Vagina (tissue), 2 donors: ENCODE results near the gene SHC3. TPM values are rescaled to one million over a fixed set of nuclear protein-coding genes. Genes with fewer than 3 reads are reported as not detected.
A peak's percentile ranks its signal among the peaks of the same experiment; 100 is the strongest.

Experiments used
- DNase-seq, 2 donors: peaks; one replicate each; pipeline ENCODE4 v3.0.0-alpha.2; 2017; ENCODE audit errors: extremely low spot score in 2 of 2
- H3K27ac ChIP-seq: fragments of 200-600 bp; sonication (generic); one replicate; pipeline ENCODE4 v1.5.1; 2019
- H3K27me3 ChIP-seq: fragments of 200-600 bp; sonication (generic); one replicate; pipeline ENCODE4 v1.5.1; 2019
- H3K36me3 ChIP-seq, 2 donors: fragments of 200-600 bp; sonication (generic); one replicate each; pipeline ENCODE4 v1.5.1; 2017 to 2019
- H3K4me1 ChIP-seq: fragments of 200-600 bp; sonication (generic); one replicate; pipeline ENCODE4 v1.5.1; 2019
- H3K4me3 ChIP-seq, 2 donors: fragments of 200-600 bp; sonication (generic); 1 replicate in 1 of 2; 2 replicates in 1 of 2; pipeline ENCODE4 v1.5.1; 2016 to 2019
- H3K9me3 ChIP-seq: fragments of 200-600 bp; sonication (generic); one replicate; pipeline ENCODE4 v1.5.1; 2019
- CTCF ChIP-seq, 3 experiments: fragments of 450-650 bp in 2 of 3; fragments of 200-600 bp in 1 of 3; sonication (generic) in 1 of 3; IDR thresholded peaks; one replicate each; pipeline ENCODE4 v1.5.1; 2017 to 2019; ENCODE audit warnings: antibody characterized with exemption in 3 of 3, mild to moderate bottlenecking in 2 of 3, moderate library complexity in 2 of 3
- POLR2A ChIP-seq, 2 donors: fragments of 450-650 bp; IDR thresholded peaks; one replicate each; pipeline ENCODE4 v1.6.1; 2017; ENCODE audit warnings: antibody characterized with exemption in 2 of 2, mild to moderate bottlenecking in 2 of 2, moderate library complexity in 2 of 2
- POLR2AphosphoS5 ChIP-seq, 2 donors: sonication (generic); formaldehyde crosslinking; IDR thresholded peaks; one replicate each; pipeline ENCODE4 v1.9.0; 2017; ENCODE audit warnings: antibody characterized with exemption in 2 of 2, mild to moderate bottlenecking in 2 of 2, low read depth in 1 of 2; ENCODE audit not compliant: insufficient read depth in 1 of 2
- intact Hi-C: fragments of 100-400 bp; cut with DNase I; formaldehyde crosslinking; loops from one replicate; pipeline ENCODE4 v1.15.1; 2023
- total RNA-seq: library from RNA; depleted of rRNA; stranded (reverse); fragments of >200 nt; gene quantifications from one replicate; pipeline ENCODE4 v1.2.3, GENCODE V29; 2016

SHC3 gene
- total RNA-seq, 1 donor from 2014 or later: 6.1 TPM

GRCh38 chr9:89008055-89008743, 170.4 kb downstream of the SHC3 start:
- Histone ChIP-seq H3K4me1 (peaks cover 6% of the 10 kb centered on the region), H3K27me3 (no peaks in the 10 kb centered on the region), H3K27ac (no peak overlapping the region), H3K36me3 (peaks cover 0 to 6% of the 10 kb centered on the region in 2 donors), H3K9me3 (no peaks in the 10 kb centered on the region), H3K4me3 (no peak overlapping the region)
- no peak for TF ChIP-seq POLR2A (IDR thresholded peaks at IDR 0.05)
- intact Hi-C loops: loop anchor here (10.0 kb wide), 1 partner anchor 177 kb away; no protein-coding TSS in a partner anchor
- DNase-seq: peak in 1 of 2 donors; percentile 79

GRCh38 chr9:89006996-89007967, 171.3 kb downstream of the SHC3 start:
- Histone ChIP-seq H3K4me3 (no peak overlapping the region), H3K27me3 (no peaks in the 10 kb centered on the region), H3K36me3 (peaks cover 0 to 13% of the 10 kb centered on the region in 2 donors), H3K4me1 (peaks cover 6% of the 10 kb centered on the region), H3K27ac (no peak overlapping the region), H3K9me3 (no peaks in the 10 kb centered on the region)
- intact Hi-C loops: loop anchor here (10.0 kb wide), 1 partner anchor 178 kb away; no protein-coding TSS in a partner anchor
- DNase-seq: peak; percentile 43 to 79
- TF ChIP-seq POLR2A (IDR thresholded peaks at IDR 0.05) (no peak), POLR2AphosphoS5 (IDR thresholded peaks at IDR 0.05; ENCODE audit: insufficient read depth in 1 of 2, low read depth in 1 of 2) (no peak), CTCF (IDR thresholded peaks at IDR 0.05) (no peak)

GRCh38 chr9:89006267-89006666, 172.4 kb downstream of the SHC3 start:
- peaks cover 0 to 11% of the 10 kb centered on the region in 2 donors for H3K36me3 ChIP-seq
- intact Hi-C loops: loop anchor here (10.0 kb wide), 1 partner anchor 179 kb away; no protein-coding TSS in a partner anchor

GRCh38 chr9:89005323-89005722, 173.3 kb downstream of the SHC3 start:
- peaks cover 0 to 11% of the 10 kb centered on the region in 2 donors for H3K36me3 ChIP-seq
- H3K27me3 ChIP-seq: no peaks in the 10 kb centered on the region
- intact Hi-C loops: loop anchor here (10.0 kb wide), 1 partner anchor 179 kb away; no protein-coding TSS in a partner anchor
- no peaks in the 10 kb centered on the region for H3K9me3 ChIP-seq
- no peak overlapping the region for H3K4me3 ChIP-seq
- peaks cover 19% of the 10 kb centered on the region for H3K4me1 ChIP-seq
- DNase-seq: peak in 1 of 2 donors; percentile 85
- no peak for TF ChIP-seq POLR2A (IDR thresholded peaks at IDR 0.05)
- H3K27ac ChIP-seq: no peak overlapping the region

More at GRCh38 chr9:89006267-89006666, 172.4 kb downstream of the SHC3 start:
- H3K27me3 ChIP-seq: no peaks in the 10 kb centered on the region
- no peak for TF ChIP-seq POLR2AphosphoS5 (IDR thresholded peaks at IDR 0.05; ENCODE audit: insufficient read depth in 1 of 2, low read depth in 1 of 2)
- no peak for TF ChIP-seq POLR2A (IDR thresholded peaks at IDR 0.05)
- no peak for TF ChIP-seq CTCF (IDR thresholded peaks at IDR 0.05)
- peaks cover 10% of the 10 kb centered on the region for H3K4me1 ChIP-seq
- DNase-seq: no peak
- H3K27ac ChIP-seq: no peak overlapping the region
- H3K4me3 ChIP-seq: no peak overlapping the region
- H3K9me3 ChIP-seq: no peaks in the 10 kb centered on the region

GRCh38 chr9:89002987-89003386, 175.6 kb downstream of the SHC3 start:
- Histone ChIP-seq H3K4me1 (peaks cover 43% of the 10 kb centered on the region), H3K27me3 (no peaks in the 10 kb centered on the region), H3K36me3 (peaks cover 0 to 11% of the 10 kb centered on the region in 2 donors), H3K4me3 (no peak overlapping the region), H3K27ac (peak overlapping the region; percentile 29), H3K9me3 (no peaks in the 10 kb centered on the region)
- intact Hi-C loops: loop anchor here (10.0 kb wide), 1 partner anchor 182 kb away; no protein-coding TSS in a partner anchor
- peak; percentile 29 to 46 for DNase-seq
- TF ChIP-seq POLR2AphosphoS5 (IDR thresholded peaks at IDR 0.05; ENCODE audit: insufficient read depth in 1 of 2, low read depth in 1 of 2) (no peak), POLR2A (IDR thresholded peaks at IDR 0.05) (no peak), CTCF (IDR thresholded peaks at IDR 0.05) (no peak)
